H1 (cell line): ENCODE measurements around the gene SBK2. TPM values are rescaled to one million over a fixed set of nuclear protein-coding genes. Genes with fewer than 3 reads are reported as not detected.

ENCODE experiments used
- CTCF ChIA-PET: fragments of 300-600 bp; sonication (Branson Sonifier 250); formaldehyde crosslinking; loops from one replicate; lab custom pipeline; 2021; ENCODE audit not compliant: partially characterized antibody; lab: Charles Lee
- POLR2A ChIA-PET: fragments of 300-600 bp; sonication (Branson Sonifier 250); formaldehyde crosslinking; loops from one replicate; lab custom pipeline; 2021; ENCODE audit warnings: inconsistent platforms; ENCODE audit not compliant: partially characterized antibody; lab: Charles Lee
- DNase-seq, 2 experiments: peaks; one replicate each; pipeline versions ENCODE4 v3.0.0 to v3.0.0-alpha.2; 2010 to 2022; ENCODE audit warnings: low spot score in 2 of 2, low read depth in 1 of 2, mixed read lengths in 1 of 2
- FAIRE-seq: peaks from 2 replicates; lab custom pipeline; 2011; peaks lifted over from hg19 to GRCh38; lab: Jason Lieb, UNC
- H2AFZ ChIP-seq: 2 replicates; pipeline ENCODE4 v1.8.1; 2012; ENCODE audit warnings: low read length, inconsistent platforms
- H2AK5ac ChIP-seq: 2 replicates; pipeline ENCODE4 v1.6.1; 2013; ENCODE audit warnings: low read depth, low read length
- H2BK120ac ChIP-seq: replicated peaks from 2 replicates; pipeline ENCODE3; 2013; ENCODE audit warnings: low read depth, low read length, inconsistent platforms
- H2BK12ac ChIP-seq: 2 replicates; pipeline ENCODE4 v1.6.1; 2013; ENCODE audit warnings: low read depth, low read length
- H2BK15ac ChIP-seq: 2 replicates; pipeline ENCODE4 v1.6.1; 2013; ENCODE audit warnings: low read length
- H2BK20ac ChIP-seq: 2 replicates; pipeline ENCODE4 v1.6.1; 2013; ENCODE audit warnings: low read length
- H2BK5ac ChIP-seq: 2 replicates; pipeline ENCODE4 v1.6.1; 2013; ENCODE audit warnings: low read depth, low read length
- H3K14ac ChIP-seq: 2 replicates; pipeline ENCODE4 v1.6.1; 2013; ENCODE audit warnings: inconsistent platforms; ENCODE audit not compliant: insufficient read length
- H3K18ac ChIP-seq: 2 replicates; pipeline ENCODE4 v1.6.1; 2013; ENCODE audit warnings: low read length; ENCODE audit errors: extremely low read depth
- H3K23ac ChIP-seq: 2 replicates; pipeline ENCODE4 v1.6.1; 2013; ENCODE audit warnings: inconsistent platforms; ENCODE audit not compliant: insufficient read length
- H3K23me2 ChIP-seq: 2 replicates; pipeline ENCODE4 v1.6.1; 2013; ENCODE audit warnings: low read depth, low read length
- H3K27ac ChIP-seq: 2 replicates; pipeline ENCODE4 v1.6.1; 2011; ENCODE audit warnings: low read depth, low read length, inconsistent platforms
- H3K27me3 ChIP-seq, 4 experiments: replicated peaks in 1 of 4; 1 replicate in 1 of 4; 2 replicates in 3 of 4; pipeline versions ENCODE4 v1.6.1 to v1.8.1; 2011 to 2013; ENCODE audit warnings: low read length in 3 of 4, mild to moderate bottlenecking in 3 of 4, inconsistent platforms in 2 of 4, mixed read lengths in 2 of 4, moderate library complexity in 1 of 4; ENCODE audit not compliant: control insufficient read depth in 3 of 4, insufficient read depth in 3 of 4; ENCODE audit errors: extremely low read depth in 1 of 4
- H3K36me3 ChIP-seq, 4 experiments: 2 replicates each; pipeline versions ENCODE4 v1.6.1 to v1.8.1; 2011 to 2013; ENCODE audit warnings: mild to moderate bottlenecking in 4 of 4, low read length in 3 of 4, moderate library complexity in 2 of 4, control low read depth in 1 of 4, inconsistent platforms in 1 of 4; ENCODE audit not compliant: insufficient read depth in 4 of 4, control insufficient read depth in 2 of 4
- H3K4ac ChIP-seq: replicated peaks from 2 replicates; pipeline ENCODE3; 2013; ENCODE audit warnings: low read length, low read depth, mixed read lengths, inconsistent platforms; ENCODE audit not compliant: insufficient read length
- H3K4me1 ChIP-seq, 4 experiments: replicated peaks in 1 of 4; 1 replicate in 1 of 4; 2 replicates in 3 of 4; pipeline versions ENCODE4 v1.6.1 to v1.8.1; 2011 to 2013; ENCODE audit warnings: low read length in 3 of 4, inconsistent platforms in 2 of 4, mixed read lengths in 1 of 4; ENCODE audit not compliant: insufficient read depth in 4 of 4, control insufficient read depth in 3 of 4
- H3K4me2 ChIP-seq, 2 experiments: 2 replicates each; pipeline versions ENCODE4 v1.6.1 to v1.8.1; 2011 to 2013; ENCODE audit warnings: low read depth in 2 of 2, low read length in 2 of 2, control low read depth in 1 of 2, inconsistent platforms in 1 of 2, mild to moderate bottlenecking in 1 of 2; ENCODE audit not compliant: insufficient read depth in 1 of 2
- H3K4me3 ChIP-seq, 4 experiments: fragments of 200-600, 300-600 bp in 1 of 4; sonication (generic), shearing (Covaris generic), sonication (Bioruptor Twin) in 1 of 4; 2 replicates each; pipeline versions ENCODE4 v1.5.1 to v1.8.1; 2011 to 2016; ENCODE audit warnings: low read length in 4 of 4, low read depth in 3 of 4, control low read depth in 2 of 4, inconsistent platforms in 2 of 4, mild to moderate bottlenecking in 2 of 4, mixed read lengths in 1 of 4, moderate library complexity in 1 of 4; ENCODE audit not compliant: insufficient read depth in 2 of 4; ENCODE audit errors: extremely low read depth in 1 of 4
- H3K56ac ChIP-seq: replicated peaks from 2 replicates; pipeline ENCODE3; 2013; ENCODE audit warnings: low read depth, mild to moderate bottlenecking, mixed read lengths, low read length, inconsistent platforms; ENCODE audit not compliant: insufficient read length
- H3K79me1 ChIP-seq: 2 replicates; pipeline ENCODE4 v1.6.1; 2013; ENCODE audit warnings: low read depth, low read length, control low read depth
- H3K79me2 ChIP-seq, 2 experiments: 2 replicates each; pipeline versions ENCODE4 v1.6.1 to v1.8.1; 2012 to 2013; ENCODE audit warnings: low read length in 2 of 2, mild to moderate bottlenecking in 2 of 2, inconsistent platforms in 1 of 2; ENCODE audit not compliant: insufficient read depth in 2 of 2, control insufficient read depth in 1 of 2
- H3K9ac ChIP-seq, 4 experiments: replicated peaks in 1 of 4; 1 replicate in 1 of 4; 2 replicates in 3 of 4; pipeline versions ENCODE4 v1.6.1 to v1.8.1; 2011 to 2013; ENCODE audit warnings: low read depth in 3 of 4, low read length in 3 of 4, control low read depth in 2 of 4, mild to moderate bottlenecking in 2 of 4, moderate library complexity in 2 of 4, inconsistent platforms in 1 of 4; ENCODE audit errors: extremely low read depth in 1 of 4
- H3K9me3 ChIP-seq, 2 experiments: 2 replicates each; pipeline versions ENCODE4 v1.6.1 to v1.8.1; 2012 to 2013; ENCODE audit warnings: mild to moderate bottlenecking in 2 of 2, moderate library complexity in 2 of 2, control low read depth in 1 of 2, inconsistent platforms in 1 of 2, low read depth in 1 of 2, low read length in 1 of 2, mixed read lengths in 1 of 2; ENCODE audit not compliant: insufficient read depth in 2 of 2
- H4K20me1 ChIP-seq, 2 experiments: replicated peaks in 1 of 2; 2 replicates each; pipeline versions ENCODE3 to v1.8.1; 2011 to 2013; ENCODE audit warnings: inconsistent platforms in 2 of 2, low read length in 2 of 2, mild to moderate bottlenecking in 1 of 2; ENCODE audit not compliant: insufficient read depth in 2 of 2, control insufficient read depth in 1 of 2
- H4K5ac ChIP-seq: 2 replicates; pipeline ENCODE4 v1.6.1; 2013; ENCODE audit warnings: low read length, low read depth, mixed read lengths, inconsistent platforms; ENCODE audit not compliant: insufficient read length
- H4K8ac ChIP-seq: 2 replicates; pipeline ENCODE4 v1.8.0; 2013; ENCODE audit warnings: mild to moderate bottlenecking, moderate library complexity, low read length, inconsistent platforms; ENCODE audit not compliant: insufficient read depth; ENCODE audit errors: extremely low read depth
- H4K91ac ChIP-seq: replicated peaks from 2 replicates; pipeline ENCODE3; 2013; ENCODE audit warnings: low read length, mixed read lengths, inconsistent platforms; ENCODE audit not compliant: insufficient read length
- ATF2 ChIP-seq: IDR thresholded peaks from 2 replicates; pipeline ENCODE4 v1.6.1; 2012; ENCODE audit warnings: low read length, inconsistent platforms
- RFX5 ChIP-seq: IDR thresholded peaks from 2 replicates; pipeline ENCODE4 v1.6.1; 2011; ENCODE audit warnings: low read depth, low read length, improper control_type of control experiment, borderline replicate concordance
- WGBS, 2 experiments: shearing (Covaris generic) in 1 of 2; methylation state at CpG; one replicate each; pipeline versions ENCODE4 v1.1.6 to v1.1.7; 2013 to 2015; ENCODE audit warnings: low lambda C conversion rate in 2 of 2, mixed read lengths in 2 of 2, inconsistent platforms in 1 of 2, low coverage in 1 of 2, missing lambda C conversion rate in 1 of 2; ENCODE audit not compliant: insufficient replicate concordance in 2 of 2, insufficient coverage in 1 of 2, insufficient read length in 1 of 2; ENCODE audit errors: extremely low coverage in 1 of 2, missing lambda C conversion rate in 1 of 2; 5-methylcytosine and 5-hydroxymethylcytosine counted together
- polyA plus RNA-seq, 7 experiments: library from polyadenylated mRNA; depleted of rRNA in 3 of 7; stranded (reverse) in 5 of 7; unstranded in 2 of 7; fragments of >200 nt in 5 of 7; fragments of 200-250 nt in 2 of 7; gene quantifications; 1 replicate in 5 of 7; 2 replicates in 1 of 7; 4 replicates in 1 of 7; pipeline versions ENCODE4 v1.2.1 to v1.2.3, GENCODE V29; 2011 to 2013; ENCODE audit warnings: missing spikeins in 2 of 7, mixed read lengths in 2 of 7
- total RNA-seq: library from RNA; stranded (reverse); fragmentation: NEBNext Ultra II Directional; extraction: Animal tissue kit (Norgen Biotek cat#: 25700); gene quantifications from 2 replicates; pipeline ENCODE4 v1.2.1, GENCODE V29; 2021

SBK2 gene
- total and polyA plus RNA-seq, 2 of the 8 experiments (the other 6 are each of a cell fraction or from before 2014, with no cell fraction given), result 3.2 to 4.1 TPM

GRCh38 chr19:55546011-55546410 is 9.1 kb upstream of the SBK2 start:
- Histone ChIP-seq H4K91ac (no peak overlapping the region), H4K20me1 (peaks cover 0 to 2% of the 10 kb centered on the region in 2 experiments), H2BK12ac (peak overlapping the region; percentile 86; the same call in 1 of the 2 replicates), H3K4ac (no peak overlapping the region), H3K4me2 (0 out of 4 replicates have a peak overlapping the region, but pooled peaks of 1 of the 2 experiments have one; percentile 17), H3K56ac (no peak overlapping the region), H3K23ac (no peak overlapping the region), H3K18ac (peak overlapping the region; percentile 60; the same call in 1 of the 2 replicates), H2BK20ac (0 out of 2 replicates have a peak overlapping the region, but pooled peaks have one; percentile 90), H3K79me2 (no peaks in the 10 kb centered on the region), H3K27ac (no peak overlapping the region), H3K27me3 (no peaks in the 10 kb centered on the region; a peak in 3 of 7 replicates), H2AK5ac (no peak overlapping the region), H3K14ac (no peak overlapping the region), H2BK120ac (no peak overlapping the region), H3K4me1 (peaks cover 0 to 19% (median 12%) of the 10 kb centered on the region in 4 experiments; a peak in 6 of 7 replicates), H2AFZ (no peak overlapping the region), H4K5ac (no peak overlapping the region), H3K9ac (no peak overlapping the region), H4K8ac (no peak overlapping the region), H3K79me1 (no peaks in the 10 kb centered on the region), H3K36me3 (no peaks in the 10 kb centered on the region), H3K4me3 (no peak overlapping the region), H2BK5ac (peak overlapping the region; percentile 44; the same call in 1 of the 2 replicates), H3K9me3 (no peaks in the 10 kb centered on the region), H2BK15ac (0 out of 2 replicates have a peak overlapping the region, but pooled peaks have one; percentile 92), H3K23me2 (peaks cover 19% of the 10 kb centered on the region; the same call in 1 of the 2 replicates)
- CTCF ChIA-PET, result interaction anchor here (0.8 to 1.1 kb wide), 3 partner anchors 42 to 60 kb away, joined by 3 to 4 read pairs (median 3); partner anchors contain the start of gene ZNF865
- POLR2A ChIA-PET, result interaction anchor here (0.7 to 1.6 kb wide), 6 partner anchors 9 to 142 kb away, joined by 3 to 6 read pairs (median 4); partner anchors contain the start of genes SBK2 and ZNF628
- DNase-seq (no peak), FAIRE-seq (no peak)
- 70% methylated on average over 9 of the region's 11 CpGs; no CpG with 5 or more reads in 1 of the 2 experiments for WGBS, 2 experiments
- TF ChIP-seq RFX5 (no peak), ATF2 (no peak)
